ENCODE measurements around the gene USH1G.

The USH1G gene

DNA sequence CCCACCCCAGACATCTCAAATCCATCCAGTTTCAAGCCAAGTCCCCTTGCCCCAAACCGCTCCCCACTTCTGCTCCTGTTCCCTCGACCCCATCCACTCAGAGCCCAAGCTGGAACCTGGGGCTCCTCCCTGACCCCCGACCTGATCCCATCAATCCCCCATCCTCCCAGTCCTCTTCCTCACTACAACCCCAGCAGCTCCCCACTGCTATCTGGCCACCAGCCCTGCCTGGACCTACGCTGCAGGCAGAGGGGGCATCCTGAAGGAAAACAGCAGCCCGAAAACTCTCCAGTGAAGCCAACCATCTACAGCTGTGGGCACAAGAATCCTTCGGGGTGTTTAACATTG, 54.2 kb downstream of the USH1G start:
- peaks cover 34% of the 10 kb centered on the region for H3K36me3 ChIP-seq
- DNase-seq, result no peak
- no peak overlapping the region for H3K27ac ChIP-seq
- H3K4me3 ChIP-seq (ENCODE audit: low read depth, low read length), result no peak overlapping the region
- no peaks in the 10 kb centered on the region for H3K27me3 ChIP-seq (ENCODE audit: insufficient read depth, low read depth, severe bottlenecking)
- no peak for TF ChIP-seq CTCF (IDR thresholded peaks at IDR 0.05; ENCODE audit: low read depth, low read length)
- no peaks in the 10 kb centered on the region for H3K9me3 ChIP-seq (ENCODE audit: severe bottlenecking)

- no peak overlapping the region for H3K4me3 ChIP-seq (ENCODE audit: low read depth, low read length)
- no peaks in the 10 kb centered on the region for H3K27me3 ChIP-seq (ENCODE audit: insufficient read depth, low read depth, severe bottlenecking)
- no peak for DNase-seq
- H3K27ac ChIP-seq, result no peak overlapping the region
- no peaks in the 10 kb centered on the region for H3K9me3 ChIP-seq (ENCODE audit: severe bottlenecking)
- TF ChIP-seq CTCF (IDR thresholded peaks at IDR 0.05; ENCODE audit: low read depth, low read length), result no peak
- peaks cover 39% of the 10 kb centered on the region for H3K36me3 ChIP-seq
Observed at GRCh38 chr17:74868251-74868907, 54.7 kb downstream of the USH1G start.

- TF ChIP-seq CTCF (IDR thresholded peaks at IDR 0.05; ENCODE audit: low read depth, low read length), result no peak
- Histone ChIP-seq H3K4me3 (ENCODE audit: low read depth, low read length) (no peak overlapping the region), H3K27ac (no peak overlapping the region)
Observed at GRCh38 chr17:74866198-74866835, 56.7 kb downstream of the USH1G start.

More at GRCh38 chr17:74866198-74866835, 56.7 kb downstream of the USH1G start:
- Histone ChIP-seq H3K36me3 (peaks cover 47% of the 10 kb centered on the region), H3K27me3 (ENCODE audit: insufficient read depth, low read depth, severe bottlenecking) (peaks cover 6% of the 10 kb centered on the region), H3K9me3 (ENCODE audit: severe bottlenecking) (no peaks in the 10 kb centered on the region)
- DNase-seq, result no peak

All from WERI-Rb-1 (cell line).